SK-N-MC (cell line): ENCODE results near the gene SLCO4A1.

Source experiments
- EZH2 ChIP-seq: fragments of 200-600 bp; sonication (generic); IDR thresholded peaks from one replicate; pipeline ENCODE4 v1.6.1; 2017; ENCODE audit warnings: antibody characterized with exemption
- FOXP2 ChIP-seq: optimal IDR thresholded peaks from 2 replicates; pipeline ENCODE3; 2011; ENCODE audit warnings: mild to moderate bottlenecking, moderate library complexity; ENCODE audit not compliant: insufficient read depth; ENCODE audit errors: extremely low read length, control extremely low read depth

GRCh38 chr20:62707276-62707920 is 65.1 kb downstream of the SLCO4A1 start:
- no peak for TF ChIP-seq FOXP2
- TF ChIP-seq EZH2, result no peak
